ENCODE results near the gene ATP1A3.

- TF ChIP-seq SMARCC2 (IDR thresholded peaks at IDR 0.05) (no peak), ZNF558 (CRISPR knock-in tag; IDR thresholded peaks at IDR 0.05; ENCODE audit: borderline replicate concordance) (no peak), PHB2 (IDR thresholded peaks at IDR 0.05; ENCODE audit: partially characterized antibody) (no peak), CREB3 (CRISPR knock-in tag; IDR thresholded peaks at IDR 0.05) (no peak), GABPB1 (CRISPR knock-in tag; IDR thresholded peaks at IDR 0.05) (no peak), MAX (IDR thresholded peaks at IDR 0.05) (no peak), FIP1L1 (IDR thresholded peaks at IDR 0.05; ENCODE audit: borderline replicate concordance, insufficient read depth, low read depth, low read length) (no peak), RBM39 (IDR thresholded peaks at IDR 0.05; ENCODE audit: low read depth, low read length, poor library complexity, severe bottlenecking) (no peak)
Measured at GRCh38 chr19:42028304-42029216, 34.5 kb upstream of the ATP1A3 start.

All from HepG2 (cell line).